Activated naive CD4-positive, alpha-beta T cell (primary cell): ENCODE data around the gene STARD7.
A peak's percentile ranks its signal among the peaks of the same experiment; 100 is the strongest.
"Not testable (repeated sequence)": the region's sequence is repeated elsewhere in the genome, so short reads cannot be mapped to it uniquely, and the experiment has no call there.

Experiments used
- DNase-seq, 4 experiments: peaks; one replicate each; lab custom pipeline; 2025; lab: John Stamatoyannopoulos, UW

Gene STARD7

DNA sequence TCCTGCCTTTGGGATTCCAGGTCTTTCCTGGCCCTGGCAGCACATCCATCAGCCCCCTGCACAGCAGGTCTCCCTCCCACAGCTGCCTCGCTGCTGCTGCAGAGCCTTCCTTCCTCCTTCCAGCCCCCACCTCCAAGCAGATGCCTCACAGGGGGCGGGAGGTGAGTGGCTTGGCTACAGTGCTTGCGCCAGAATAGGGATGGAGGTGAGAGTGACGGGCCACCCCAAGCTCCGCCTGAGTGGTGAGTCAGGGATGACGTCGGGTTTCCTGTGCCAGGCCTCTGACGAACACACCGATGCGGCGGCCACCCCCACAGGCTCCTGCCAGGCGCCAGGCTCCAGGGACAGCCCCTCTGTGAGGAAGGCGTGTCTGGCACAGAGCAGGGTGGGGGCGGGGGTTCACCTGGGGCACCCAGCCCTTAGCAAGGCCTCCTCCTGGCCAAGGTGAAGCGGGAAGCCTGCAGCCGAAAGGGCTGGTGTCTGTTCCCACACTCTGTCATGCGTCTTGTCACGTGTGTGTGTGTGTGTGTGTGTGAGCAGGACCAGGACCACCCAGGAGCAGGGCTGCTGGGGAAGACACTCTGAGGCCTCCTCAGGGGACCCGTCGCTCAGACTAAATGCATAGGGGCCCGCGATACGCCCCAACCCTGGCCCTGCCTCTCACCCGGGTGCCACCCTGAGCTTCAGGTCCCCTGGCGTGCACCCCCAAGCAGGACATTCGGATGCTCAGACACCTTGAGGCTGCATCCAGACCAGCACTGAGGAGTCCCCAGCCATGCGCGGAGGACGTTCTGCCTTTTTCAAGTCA is 60.0 kb downstream of the STARD7 start:
- peak; percentile 81 to 91 (median 86) for DNase-seq

DNA sequence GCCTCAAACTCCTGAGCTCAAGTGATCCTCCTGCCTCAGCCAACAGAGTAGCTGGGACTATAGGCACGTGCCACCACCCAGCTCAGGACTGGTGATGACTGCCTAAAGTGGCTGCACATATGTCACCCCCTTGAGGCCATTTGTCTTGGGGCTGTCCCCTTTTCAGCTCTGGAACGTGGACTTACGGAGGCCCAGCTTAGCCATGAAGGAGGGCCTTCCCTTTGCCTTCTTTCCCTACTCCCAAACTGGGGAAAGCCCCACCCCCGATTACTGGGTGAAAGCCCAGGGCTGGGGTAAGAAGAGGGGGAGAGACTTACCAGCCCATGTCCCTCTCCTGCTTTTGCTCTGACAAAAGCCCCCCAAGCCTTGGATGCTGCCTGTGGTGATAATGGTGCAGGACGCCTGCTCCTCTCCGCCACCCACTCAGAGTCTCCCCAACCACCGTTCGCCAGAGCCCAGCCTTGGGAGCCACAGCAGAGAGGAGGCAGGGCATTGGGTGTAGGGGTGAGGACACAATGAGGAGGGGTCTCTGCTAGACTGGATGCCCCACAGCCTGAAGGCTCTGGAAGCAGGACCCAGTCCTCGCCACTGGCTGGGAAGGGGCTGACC is 60.9 kb downstream of the STARD7 start:
- no peak for DNase-seq

GRCh38 chr2:96146881-96147592 is 61.6 kb downstream of the STARD7 start:
- DNase-seq, result no peak

- DNase-seq, result peak; percentile 64 to 83 (median 74)
Measured at GRCh38 chr2:96146153-96146880, 62.3 kb downstream of the STARD7 start.

DNA sequence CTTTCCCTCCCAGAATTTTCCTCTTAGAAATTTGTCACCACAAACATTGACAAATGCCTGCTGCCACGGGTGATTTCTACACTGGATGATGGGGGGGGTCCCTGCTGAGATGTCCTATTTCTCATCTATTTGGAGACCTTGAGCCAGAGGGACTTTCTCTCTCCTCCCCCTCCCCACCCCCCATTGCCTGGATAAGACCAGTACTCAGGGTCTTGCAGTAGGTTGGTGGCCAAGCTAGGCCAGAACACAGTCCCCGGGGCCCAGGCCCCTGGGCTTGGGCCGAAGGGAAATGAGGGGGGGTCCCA is 62.8 kb downstream of the STARD7 start:
- no peak for DNase-seq

- peak; percentile 72 to 81 (median 78) for DNase-seq
Measured at GRCh38 chr2:96145036-96145847, 63.4 kb downstream of the STARD7 start, which contains the start of gene DUSP2. DUSP2 (minus strand) TSS chr2:96145440; CDS start chr2:96145354, 86 bp downstream.

DNA sequence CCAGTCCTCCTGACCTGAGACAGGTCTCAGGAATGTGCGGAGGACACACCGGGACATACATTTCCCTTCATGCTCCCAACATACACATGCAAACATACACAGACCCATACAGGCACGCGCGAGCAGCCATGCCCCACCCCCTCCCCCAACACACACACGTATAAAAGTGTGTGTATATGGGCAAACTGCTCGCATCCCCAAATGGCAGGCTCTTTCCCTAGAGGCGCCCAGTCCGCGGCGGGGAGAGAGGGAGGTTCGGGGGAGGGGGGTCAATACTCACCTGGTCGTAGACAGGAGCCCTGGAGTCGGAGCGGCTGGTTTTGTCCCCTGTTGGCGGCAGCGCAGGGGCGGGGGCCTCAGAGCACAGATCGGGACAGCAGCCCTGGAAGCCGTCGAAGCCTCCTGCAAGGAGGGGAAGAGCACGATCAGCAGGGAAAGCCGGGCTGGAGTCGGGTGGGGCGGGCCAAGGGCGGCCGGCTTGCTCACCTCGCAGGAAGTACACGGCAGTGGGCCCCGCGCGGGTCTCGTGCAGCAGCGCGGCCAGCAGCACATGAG is 64.1 kb downstream of the STARD7 start:
- peak in 3 of 4 experiments; percentile 27 to 51 (median 48) for DNase-seq

GRCh38 chr2:96143848-96144480 is 64.7 kb downstream of the STARD7 start:
- peak in 2 of 4 experiments; percentile 21 to 48 for DNase-seq

GRCh38 chr2:96143231-96143847 is 65.3 kb downstream of the STARD7 start:
- DNase-seq, result no peak

DNA sequence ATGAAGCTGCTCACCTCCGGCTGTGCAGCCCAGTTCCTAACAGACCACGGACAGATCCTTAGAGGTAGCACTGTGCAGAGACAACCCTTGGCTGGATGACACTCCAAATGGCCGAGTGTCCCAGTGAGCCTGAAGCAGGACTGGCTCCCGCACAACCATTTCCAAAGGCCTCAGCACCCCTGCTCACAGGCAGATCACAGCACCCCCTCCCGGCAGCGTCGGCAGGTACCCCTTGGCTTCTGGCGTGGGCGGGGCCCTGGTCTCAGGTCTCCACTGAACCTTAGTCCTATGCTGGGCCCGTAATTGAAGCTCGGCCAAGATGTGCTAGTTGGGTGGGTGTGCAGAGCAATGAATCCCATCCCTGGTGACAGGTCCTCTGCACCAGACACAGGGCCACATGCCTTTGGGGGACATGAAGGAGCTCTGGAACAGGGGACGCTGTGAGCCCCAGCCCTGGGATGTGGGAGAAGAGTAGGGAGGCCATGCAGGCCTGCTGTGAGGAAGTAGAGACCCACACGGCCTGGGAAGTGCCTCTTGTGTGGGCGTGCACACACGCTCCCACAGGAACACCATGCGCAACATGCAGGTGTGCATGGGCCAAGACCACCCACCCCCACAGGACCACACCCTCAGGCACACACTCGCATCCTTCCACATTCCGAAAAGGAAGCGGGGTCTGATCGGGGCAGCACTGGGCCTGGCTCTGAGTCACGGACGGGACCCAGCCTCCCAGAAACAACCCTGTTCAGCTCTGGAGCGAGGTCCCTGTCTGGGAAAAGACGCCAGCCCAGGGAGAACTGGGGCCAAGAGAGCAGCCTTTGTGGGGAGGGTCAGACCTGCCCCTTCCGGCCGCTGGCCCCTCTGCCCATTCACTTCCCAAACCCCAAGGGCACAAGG is 66.2 kb downstream of the STARD7 start:
- peak in 2 of 4 experiments; percentile 36 to 37 for DNase-seq

DNA sequence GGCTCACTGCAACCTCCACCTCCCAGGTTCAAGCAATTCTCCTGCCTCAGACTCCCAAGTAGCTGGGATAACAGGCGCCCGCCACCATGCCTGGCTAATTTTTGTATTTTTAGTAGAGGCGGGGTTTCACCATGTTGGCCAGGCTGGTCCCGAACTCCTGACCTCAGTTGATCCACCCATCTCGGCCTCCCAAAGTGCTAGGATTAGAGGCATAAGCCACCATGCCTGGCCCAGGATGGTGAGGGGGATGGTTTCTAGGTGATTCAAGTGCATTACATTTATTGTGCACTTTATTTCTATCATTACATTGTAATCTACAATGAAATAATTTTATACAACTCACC is 67.0 kb downstream of the STARD7 start:
- DNase-seq, result not testable (repeated sequence)

DNA sequence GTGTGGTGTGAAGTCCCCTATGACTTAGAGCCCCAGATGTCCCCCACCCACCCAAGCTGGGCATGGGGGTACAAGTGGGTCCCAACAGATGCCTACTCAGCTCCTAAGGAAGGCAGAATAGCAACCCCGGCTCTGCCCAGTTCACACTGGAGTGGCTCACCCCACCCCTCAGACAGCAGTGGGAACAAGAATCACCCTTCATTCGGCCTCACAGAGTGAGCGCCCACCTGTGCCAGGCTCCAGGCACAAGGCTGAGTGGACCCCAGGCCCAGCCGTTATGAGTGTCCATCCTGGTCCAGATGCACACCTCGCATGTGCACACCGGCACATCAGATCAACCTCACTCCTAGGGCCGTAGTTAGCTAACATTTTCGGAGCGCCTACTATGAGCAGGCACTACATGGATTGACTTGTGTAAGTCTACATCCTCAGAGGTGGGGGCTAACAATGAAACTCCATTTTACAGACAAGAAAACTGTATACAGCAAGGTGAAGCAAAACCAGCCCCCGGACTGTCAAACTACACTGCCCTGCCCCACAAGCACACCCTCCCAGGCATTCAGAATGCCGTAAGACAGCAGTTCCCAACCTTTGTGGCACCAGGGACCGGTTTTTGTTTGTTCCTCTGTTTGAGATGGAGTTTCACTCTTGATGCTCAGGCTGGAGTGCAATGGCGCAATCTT is 67.5 kb downstream of the STARD7 start:
- DNase-seq, result no peak

DNA sequence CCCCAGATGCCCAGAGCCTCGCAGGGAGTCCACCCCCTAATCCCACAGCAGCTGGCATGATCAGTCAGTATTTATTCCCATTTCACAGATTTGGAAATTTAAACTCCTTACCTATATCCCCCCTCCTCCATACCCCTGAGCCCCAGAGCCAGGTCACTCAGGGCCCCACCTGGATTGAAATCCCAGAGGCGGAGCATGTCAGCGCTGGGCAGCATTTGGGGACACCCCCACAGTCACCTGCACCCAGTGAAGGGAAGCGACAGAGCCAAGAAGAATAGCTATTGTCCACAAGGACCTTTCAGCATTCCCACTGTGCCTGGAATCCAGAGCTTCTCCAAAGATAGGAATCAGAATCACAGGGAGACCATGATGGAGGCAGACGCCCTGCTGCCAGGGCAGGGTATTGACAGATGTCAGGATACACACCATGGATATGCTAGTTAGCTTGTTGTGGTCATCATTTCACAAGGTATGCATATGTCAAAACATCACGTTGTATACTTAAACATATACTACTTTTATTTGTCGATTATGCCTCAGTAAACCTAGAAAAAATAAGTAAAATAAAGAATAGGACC is 69.4 kb downstream of the STARD7 start:
- no peak for DNase-seq

DNA sequence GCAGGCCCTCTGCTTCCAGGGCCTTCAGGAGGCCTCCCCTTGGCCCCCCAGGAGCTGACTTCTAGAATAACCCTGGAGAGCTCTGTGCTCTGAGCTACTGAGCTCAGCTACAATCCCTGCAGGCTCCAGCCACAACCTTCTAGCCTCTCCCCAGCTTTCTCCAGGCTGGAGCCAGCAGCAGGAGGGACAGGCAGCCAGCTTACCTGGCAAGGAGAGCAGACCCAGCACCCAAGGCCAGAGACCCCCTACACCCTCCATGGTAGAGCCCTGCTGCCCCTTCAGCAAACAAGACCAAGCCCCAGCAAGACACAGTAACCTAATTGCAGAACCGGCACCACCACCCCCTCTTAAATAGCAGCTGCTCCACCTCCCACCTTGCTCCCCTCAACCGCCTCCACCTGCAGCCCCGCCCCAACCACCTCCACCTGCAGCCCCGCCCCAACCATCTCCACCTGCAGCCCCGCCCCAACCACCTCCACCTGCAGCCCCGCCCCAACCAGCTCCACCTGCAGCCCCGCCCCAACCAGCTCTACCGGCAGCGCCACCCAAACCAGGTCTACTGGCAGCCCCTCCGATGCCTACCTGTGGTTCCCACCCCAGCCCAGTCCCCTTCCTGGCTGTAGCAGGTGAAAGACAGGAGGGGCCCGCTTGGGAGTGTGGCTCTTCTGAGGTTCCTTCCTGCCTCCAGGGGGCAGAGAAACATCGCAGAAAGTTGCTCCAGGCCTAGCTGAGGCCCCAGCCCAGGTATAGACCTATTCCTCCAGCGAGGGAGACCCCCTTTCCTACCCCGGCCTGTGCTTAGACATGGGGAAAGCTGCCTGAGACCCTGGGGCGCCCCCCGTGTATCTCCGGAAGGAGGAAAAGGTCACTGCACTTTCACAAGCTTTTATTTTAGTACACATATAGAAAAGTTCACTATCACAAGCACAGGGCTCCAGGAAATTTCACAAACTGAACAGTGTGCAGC is 70.2 kb downstream of the STARD7 start, which contains the start of gene ASTL:
TSS of gene ASTL (minus strand) at position 324 of the 967 bp plus-strand sequence. CDS start at position 258, 66 bp downstream.
- DNase-seq, result peak in 2 of 4 experiments; percentile 53 to 59

- DNase-seq, result no peak
Measured at GRCh38 chr2:96137321-96138178, 71.1 kb downstream of the STARD7 start.
